Lung (tissue), 12 donors: ENCODE data around the gene ARL2. TPM values are rescaled to one million over a fixed set of nuclear protein-coding genes. Genes with fewer than 3 reads are reported as not detected.
A peak's percentile ranks its signal among the peaks of the same experiment; 100 is the strongest.

Experiments
- ATAC-seq: fragments of 200-7000 bp; cut with Tn5 transposase; one replicate; pipeline ENCODE4 v1.9.1; 2020; ENCODE audit warnings: moderate number of reproducible peaks; ENCODE audit not compliant: insufficient read depth, low FRiP score
- DNase-seq, 3 donors: peaks; one replicate each; pipeline ENCODE4 v3.0.0-alpha.2; 2013 to 2017
- H3K27ac ChIP-seq, 2 donors: one replicate each; pipeline ENCODE4 v1.5.1; 2013; ENCODE audit warnings: mild to moderate bottlenecking in 2 of 2, moderate library complexity in 2 of 2, control low read depth in 1 of 2, inconsistent platforms in 1 of 2, low read depth in 1 of 2, low read length in 1 of 2
- H3K27me3 ChIP-seq, 3 donors: one replicate each; pipeline ENCODE4 v1.5.1; 2013; ENCODE audit warnings: low read length in 2 of 3; ENCODE audit not compliant: control insufficient read depth in 3 of 3, insufficient read depth in 3 of 3
- H3K36me3 ChIP-seq, 4 donors: one replicate each; pipeline ENCODE4 v1.5.1; 2013; ENCODE audit warnings: low read length in 4 of 4, mild to moderate bottlenecking in 1 of 4, moderate library complexity in 1 of 4; ENCODE audit not compliant: control insufficient read depth in 4 of 4, insufficient read depth in 4 of 4
- H3K4me1 ChIP-seq, 5 donors: one replicate each; pipeline ENCODE4 v1.5.1; 2013; ENCODE audit warnings: low read length in 5 of 5, mild to moderate bottlenecking in 2 of 5, moderate library complexity in 1 of 5; ENCODE audit not compliant: control insufficient read depth in 5 of 5, insufficient read depth in 5 of 5
- H3K4me3 ChIP-seq: one replicate; pipeline ENCODE4 v1.5.1; 2013; ENCODE audit warnings: mild to moderate bottlenecking, control low read depth, moderate library complexity
- H3K9ac ChIP-seq, 2 donors: one replicate each; pipeline ENCODE4 v1.5.1; 2013; ENCODE audit warnings: low read length in 2 of 2, control low read depth in 1 of 2; ENCODE audit not compliant: insufficient read depth in 1 of 2
- H3K9me3 ChIP-seq, 4 donors: one replicate each; pipeline ENCODE4 v1.5.1; 2013; ENCODE audit warnings: low read length in 3 of 4, mild to moderate bottlenecking in 1 of 4, moderate library complexity in 1 of 4; ENCODE audit not compliant: control insufficient read depth in 4 of 4, insufficient read depth in 3 of 4
- WGBS, 2 donors: extraction: QIAGEN DNeasy Blood & Tissue Kit; methylation state at CpG; one replicate each; pipeline ENCODE4 v1.1.7; 2013; 5-methylcytosine and 5-hydroxymethylcytosine counted together
- polyA plus RNA-seq, 2 donors: library from polyadenylated mRNA; stranded (reverse); fragments of 200-250 nt; gene quantifications; one replicate each; pipeline ENCODE4 v1.2.1, GENCODE V29; 2013
- total RNA-seq, 2 donors: library from RNA; depleted of rRNA in 1 of 2; stranded (reverse); fragments of >200 nt in 1 of 2; gene quantifications; one replicate each; pipeline ENCODE4 v1.2.1, GENCODE V29; 2014 to 2021
- TF ChIP-seq, protein P1 (sequence below): IDR thresholded peaks from 2 replicates; pipeline ENCODE4 v1.5.1; 2012; ENCODE audit warnings: mild to moderate bottlenecking; ENCODE audit errors: control extremely low read depth, extremely low read depth
- donor health status: control.
- donor health status: control.
- donor health status: Bipolar disorder and iron deficiency.
- donor health status: healthy.
- donor health status: DM: yes; HTN: yes; CAD: no.

ARL2 gene
- total and polyA plus RNA-seq, 4 donors: 37.4 to 127 (median 94.0) TPM

DNA sequence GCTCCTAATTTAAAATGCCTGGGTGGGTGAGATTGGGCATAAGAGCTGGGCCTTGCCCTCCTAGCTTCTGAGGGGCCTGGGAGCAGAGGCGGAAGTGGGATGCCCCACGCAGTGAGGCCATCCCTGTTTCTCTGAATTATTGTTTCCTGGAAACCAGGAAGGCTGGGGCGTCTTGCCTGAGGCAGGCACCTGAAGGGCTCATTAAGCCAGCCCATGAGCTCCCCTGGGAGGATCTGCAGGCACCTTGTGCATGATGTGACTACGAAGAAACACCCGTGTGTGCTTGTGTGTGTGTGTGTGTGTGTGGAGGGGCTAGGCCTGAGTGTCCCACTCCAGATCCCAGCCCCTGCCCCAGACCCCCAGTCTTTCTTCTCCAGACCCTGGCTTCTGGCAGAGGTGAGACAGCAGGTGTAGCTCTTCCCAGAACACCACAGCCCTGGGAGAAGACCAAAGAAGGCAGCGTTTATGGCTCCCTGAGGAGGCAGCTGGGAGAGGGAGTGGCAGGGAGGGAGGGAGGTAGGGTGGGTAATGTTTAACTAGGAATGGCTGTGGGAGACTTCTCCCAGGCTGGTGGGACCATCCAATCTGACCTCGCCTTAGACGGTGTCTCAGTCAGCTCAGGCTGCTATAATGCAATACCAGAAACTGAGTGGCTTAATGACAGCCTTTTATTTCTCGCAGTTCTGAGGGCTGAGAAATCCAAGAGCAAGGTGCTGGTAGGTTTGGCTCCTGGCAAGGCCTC is 15.1 kb upstream of the ARL2 start:
- DNase-seq (no peak), ATAC-seq (no peak)
- peaks cover 0 to 12% (median 0%) of the 10 kb centered on the region in 5 donors for H3K4me1 ChIP-seq
- H3K9me3 ChIP-seq: no peaks in the 10 kb centered on the region
- no peak overlapping the region for H3K9ac ChIP-seq
- TF ChIP-seq, protein P1, sequence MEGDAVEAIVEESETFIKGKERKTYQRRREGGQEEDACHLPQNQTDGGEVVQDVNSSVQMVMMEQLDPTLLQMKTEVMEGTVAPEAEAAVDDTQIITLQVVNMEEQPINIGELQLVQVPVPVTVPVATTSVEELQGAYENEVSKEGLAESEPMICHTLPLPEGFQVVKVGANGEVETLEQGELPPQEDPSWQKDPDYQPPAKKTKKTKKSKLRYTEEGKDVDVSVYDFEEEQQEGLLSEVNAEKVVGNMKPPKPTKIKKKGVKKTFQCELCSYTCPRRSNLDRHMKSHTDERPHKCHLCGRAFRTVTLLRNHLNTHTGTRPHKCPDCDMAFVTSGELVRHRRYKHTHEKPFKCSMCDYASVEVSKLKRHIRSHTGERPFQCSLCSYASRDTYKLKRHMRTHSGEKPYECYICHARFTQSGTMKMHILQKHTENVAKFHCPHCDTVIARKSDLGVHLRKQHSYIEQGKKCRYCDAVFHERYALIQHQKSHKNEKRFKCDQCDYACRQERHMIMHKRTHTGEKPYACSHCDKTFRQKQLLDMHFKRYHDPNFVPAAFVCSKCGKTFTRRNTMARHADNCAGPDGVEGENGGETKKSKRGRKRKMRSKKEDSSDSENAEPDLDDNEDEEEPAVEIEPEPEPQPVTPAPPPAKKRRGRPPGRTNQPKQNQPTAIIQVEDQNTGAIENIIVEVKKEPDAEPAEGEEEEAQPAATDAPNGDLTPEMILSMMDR: no peak
- no peaks in the 10 kb centered on the region for H3K27me3 ChIP-seq
- H3K4me3 ChIP-seq: no peak overlapping the region
- 79 to 81% methylated on average over 9 of the region's 9 CpGs for WGBS, 2 donors
- H3K36me3 ChIP-seq: peaks cover 0 to 2% (median 0%) of the 10 kb centered on the region in 4 donors
- H3K27ac ChIP-seq: no peak overlapping the region

DNA sequence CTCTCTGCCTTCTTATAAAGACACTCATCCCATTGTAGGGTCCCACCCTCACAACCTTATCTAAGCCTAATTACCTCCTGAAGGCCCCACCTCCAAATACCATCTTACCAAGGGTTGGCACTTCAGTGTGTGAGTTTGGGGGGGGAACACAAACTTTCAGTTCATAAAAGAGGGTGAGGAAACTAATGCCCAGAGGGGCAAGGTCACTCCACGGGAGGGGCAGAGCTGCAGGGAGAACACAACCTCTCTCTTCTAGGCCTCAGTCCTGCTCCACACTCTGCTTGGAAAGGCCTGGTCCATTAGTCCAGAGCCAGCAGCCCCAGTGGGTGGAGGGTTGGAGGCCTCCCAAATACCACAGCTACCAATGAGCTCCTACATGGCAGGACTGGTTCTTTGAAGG is 14.5 kb upstream of the ARL2 start:
- no peak overlapping the region for H3K4me3 ChIP-seq
- ATAC-seq (no peak), DNase-seq (no peak)
- no peak overlapping the region for H3K9ac ChIP-seq
- H3K9me3 ChIP-seq: no peaks in the 10 kb centered on the region
- H3K36me3 ChIP-seq: no peaks in the 10 kb centered on the region
- 80 to 100% methylated on average over 1 of the region's 1 CpG for WGBS, 2 donors
- no peaks in the 10 kb centered on the region for H3K27me3 ChIP-seq
- TF ChIP-seq, protein P1: no peak
- peaks cover 0 to 12% (median 0%) of the 10 kb centered on the region in 5 donors for H3K4me1 ChIP-seq
- no peak overlapping the region for H3K27ac ChIP-seq

DNA sequence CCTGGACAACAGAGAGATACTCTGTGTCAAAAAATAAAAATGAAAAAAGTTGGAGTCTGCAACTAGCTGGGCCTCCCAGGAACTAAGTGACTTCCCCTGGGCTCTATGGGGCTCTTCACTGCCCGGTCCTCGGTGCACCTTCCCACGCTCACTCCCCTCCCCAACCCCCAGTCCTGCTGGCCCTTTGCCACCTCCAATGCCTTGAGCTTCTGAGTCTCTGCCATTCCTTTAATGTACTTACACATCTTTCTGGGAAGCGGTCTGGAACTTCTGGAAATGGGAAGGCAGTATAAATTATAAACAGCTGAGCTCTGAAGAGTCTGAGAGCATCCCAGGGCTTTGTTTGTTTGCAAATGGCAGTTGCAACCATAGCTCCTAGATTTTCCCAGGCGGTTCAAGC is 11.3 kb upstream of the ARL2 start:
- Histone ChIP-seq H3K27me3 (no peaks in the 10 kb centered on the region), H3K9me3 (no peaks in the 10 kb centered on the region), H3K4me1 (no peaks in the 10 kb centered on the region), H3K36me3 (no peaks in the 10 kb centered on the region), H3K4me3 (no peak overlapping the region), H3K27ac (no peak overlapping the region), H3K9ac (no peak overlapping the region)
- TF ChIP-seq, protein P1: no peak
- WGBS, 2 donors: 71 to 85% methylated on average over 5 of the region's 5 CpGs
- no peak for ATAC-seq
- peak in 1 of 3 donors; percentile 20 for DNase-seq
